Measurements from ENCODE around the gene EOMES.

Gene EOMES

GRCh38 chr3:27677565-27677964, 44.6 kb downstream of the EOMES start:
- in situ Hi-C loops (cut with MboI; ENCODE audit: low sequenced_read_pairs, unreplicated experiment): loop anchor here (10.0 to 25.0 kb wide), 2 partner anchors 373 to 540 kb away; no protein-coding TSS in a partner anchor
- TF ChIP-seq CTCF (IDR thresholded peaks at IDR 0.05; ENCODE audit: borderline replicate concordance, control extremely low read depth, extremely low read depth, insufficient read depth, missing control alignments): no peak
- no peak for DNase-seq (ENCODE audit: low spot score)

GRCh38 chr3:27675287-27675686, 46.8 kb downstream of the EOMES start:
- TF ChIP-seq CTCF (IDR thresholded peaks at IDR 0.05; ENCODE audit: borderline replicate concordance, control extremely low read depth, extremely low read depth, insufficient read depth, missing control alignments): no peak
- DNase-seq (ENCODE audit: low spot score): no peak
- in situ Hi-C loops (cut with MboI; ENCODE audit: low sequenced_read_pairs, unreplicated experiment): loop anchor here (10.0 to 25.0 kb wide), 2 partner anchors 370 to 538 kb away; no protein-coding TSS in a partner anchor

GRCh38 chr3:27673701-27674100, 48.4 kb downstream of the EOMES start:
- no peak for DNase-seq (ENCODE audit: low spot score)
- in situ Hi-C loops (cut with MboI; ENCODE audit: low sequenced_read_pairs, unreplicated experiment): loop anchor here (10.0 to 25.0 kb wide), 2 partner anchors 186 to 369 kb away; partner anchors contain the start of gene SLC4A7
- TF ChIP-seq CTCF (IDR thresholded peaks at IDR 0.05; ENCODE audit: borderline replicate concordance, control extremely low read depth, extremely low read depth, insufficient read depth, missing control alignments): no peak

GRCh38 chr3:27671101-27671500, 51.0 kb downstream of the EOMES start:
- no peak for TF ChIP-seq CTCF (IDR thresholded peaks at IDR 0.05; ENCODE audit: borderline replicate concordance, control extremely low read depth, extremely low read depth, insufficient read depth, missing control alignments)
- in situ Hi-C loops (cut with MboI; ENCODE audit: low sequenced_read_pairs, unreplicated experiment): loop anchor here (10.0 to 25.0 kb wide), 2 partner anchors 184 to 366 kb away; partner anchors contain the start of gene SLC4A7
- no peak for DNase-seq (ENCODE audit: low spot score)

- no peak for TF ChIP-seq CTCF (IDR thresholded peaks at IDR 0.05; ENCODE audit: borderline replicate concordance, control extremely low read depth, extremely low read depth, insufficient read depth, missing control alignments)
- no peak for DNase-seq (ENCODE audit: low spot score)
- in situ Hi-C loops (cut with MboI; ENCODE audit: low sequenced_read_pairs, unreplicated experiment): loop anchor here (10.0 to 25.0 kb wide), 2 partner anchors 183 to 366 kb away; partner anchors contain the start of gene SLC4A7
Observed at GRCh38 chr3:27670619-27671018, 51.5 kb downstream of the EOMES start.

GRCh38 chr3:27669591-27669990, 52.5 kb downstream of the EOMES start:
- DNase-seq (ENCODE audit: low spot score): peak; percentile 28
- in situ Hi-C loops (cut with MboI; ENCODE audit: low sequenced_read_pairs, unreplicated experiment): loop anchor here (25.0 kb wide), 1 partner anchor 182 kb away; the partner anchor contains the start of gene SLC4A7
- TF ChIP-seq CTCF (IDR thresholded peaks at IDR 0.05; ENCODE audit: borderline replicate concordance, control extremely low read depth, extremely low read depth, insufficient read depth, missing control alignments): no peak
